ENCODE results near the gene BCL2L14.

BCL2L14 gene

DNA sequence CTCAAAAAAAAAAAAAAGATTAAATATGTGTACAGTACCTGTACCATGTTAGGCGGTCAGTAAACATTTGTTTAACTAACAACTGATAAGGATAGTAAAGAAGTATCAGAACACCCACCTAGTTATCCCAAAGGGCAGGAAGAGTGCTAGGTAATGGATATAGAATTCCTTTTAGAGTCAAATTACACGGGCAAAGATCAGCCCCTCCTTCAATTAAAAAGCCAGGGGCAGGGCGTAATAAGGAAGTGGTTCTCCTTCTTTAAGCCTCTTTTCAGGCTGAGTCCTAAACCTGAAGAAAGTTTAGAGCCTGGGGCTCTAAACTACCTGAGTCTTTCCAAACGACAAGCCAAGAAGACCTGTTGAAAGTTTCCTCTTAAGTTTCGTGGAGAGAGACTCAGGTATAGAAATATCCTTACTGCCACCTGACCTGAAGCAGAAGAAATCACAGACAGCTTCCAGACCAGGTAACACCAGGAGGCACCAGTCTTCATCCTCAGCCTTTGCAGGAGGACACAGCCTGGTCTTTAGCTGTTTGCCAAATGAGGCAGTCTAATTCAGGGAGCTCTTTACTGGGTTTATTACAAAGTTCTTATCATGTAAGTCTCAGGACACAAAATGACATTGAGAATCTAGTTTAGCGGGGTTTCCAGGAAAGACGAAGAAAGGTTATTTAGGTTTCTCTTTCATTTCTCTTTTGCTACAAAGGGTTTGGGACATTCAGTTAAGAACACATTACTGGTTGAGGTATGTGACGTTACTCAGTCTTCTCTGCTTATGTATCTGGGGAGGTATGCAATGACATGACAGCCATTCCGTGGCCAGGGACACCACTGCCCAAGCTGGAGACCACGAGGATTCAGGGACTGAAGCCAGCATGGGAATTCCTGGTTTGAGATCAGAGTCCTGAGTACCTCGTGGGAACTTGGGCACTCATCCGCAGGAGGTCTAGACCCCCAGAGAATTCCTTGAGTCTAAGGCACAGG is at the start of gene BCL2L14:
Gene BCL2L14, plus strand, starts transcription at position 266 of the 983 bp plus-strand sequence. CDS start 8,367 bp downstream, outside the sequence.
- DNase-seq: no peak

- no peak for DNase-seq
Observed at GRCh38 chr12:12022306-12022936, 48.3 kb upstream of the BCL2L14 start.

GRCh38 chr12:12023456-12023855 is 47.3 kb upstream of the BCL2L14 start:
- DNase-seq: no peak

- DNase-seq: no peak
Observed at GRCh38 chr12:12024911-12025682, 45.6 kb upstream of the BCL2L14 start.

GRCh38 chr12:12025799-12026386 is 44.8 kb upstream of the BCL2L14 start:
- DNase-seq: no peak

- no peak for DNase-seq
Observed at GRCh38 chr12:12028668-12029402, 41.9 kb upstream of the BCL2L14 start.

GRCh38 chr12:12029653-12030052 is 41.1 kb upstream of the BCL2L14 start:
- DNase-seq: no peak

GRCh38 chr12:12032260-12032791 is 38.4 kb upstream of the BCL2L14 start:
- no peak for DNase-seq

- no peak for DNase-seq
Observed at GRCh38 chr12:12032851-12033797, 37.6 kb upstream of the BCL2L14 start.

GRCh38 chr12:12033824-12034223 is 36.9 kb upstream of the BCL2L14 start:
- DNase-seq: no peak

DNA sequence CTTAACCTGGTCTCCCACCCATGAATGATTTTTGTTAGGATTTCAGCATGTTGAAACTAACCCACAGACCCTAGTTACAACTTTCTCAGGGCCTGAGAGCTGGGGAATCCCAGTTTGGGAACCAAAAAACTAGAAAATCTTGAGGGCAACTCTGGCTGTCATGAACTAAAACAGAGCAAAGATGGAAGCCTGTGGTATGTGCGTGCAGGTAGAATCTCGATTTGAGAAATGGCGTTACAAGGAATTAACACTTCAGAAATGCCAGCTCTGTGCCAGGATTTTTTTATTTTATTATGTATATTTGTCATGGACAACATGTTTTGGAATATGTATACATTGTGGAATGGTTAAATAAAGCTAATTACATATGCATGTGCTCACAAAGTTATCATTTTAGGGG is 36.4 kb upstream of the BCL2L14 start:
- DNase-seq: no peak

DNA sequence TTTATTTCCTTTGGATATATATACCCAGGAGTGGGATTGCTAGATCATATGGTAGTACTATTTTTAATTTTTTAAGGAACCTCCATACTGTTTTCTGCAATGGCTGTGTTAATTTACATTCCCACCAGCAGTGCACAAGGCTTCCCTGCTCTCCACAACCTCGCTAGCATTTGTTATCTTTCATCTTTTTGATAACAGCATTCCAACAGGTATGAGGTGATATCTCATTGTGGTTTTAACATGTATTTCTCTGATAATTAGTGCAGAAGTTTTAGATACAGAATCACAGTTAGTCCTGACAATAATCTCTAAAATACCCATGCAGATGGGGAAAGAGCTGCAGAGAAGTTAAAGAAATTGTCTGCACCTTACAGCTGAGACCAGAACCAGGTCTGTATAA is 35.5 kb upstream of the BCL2L14 start:
- no peak for DNase-seq

DNA sequence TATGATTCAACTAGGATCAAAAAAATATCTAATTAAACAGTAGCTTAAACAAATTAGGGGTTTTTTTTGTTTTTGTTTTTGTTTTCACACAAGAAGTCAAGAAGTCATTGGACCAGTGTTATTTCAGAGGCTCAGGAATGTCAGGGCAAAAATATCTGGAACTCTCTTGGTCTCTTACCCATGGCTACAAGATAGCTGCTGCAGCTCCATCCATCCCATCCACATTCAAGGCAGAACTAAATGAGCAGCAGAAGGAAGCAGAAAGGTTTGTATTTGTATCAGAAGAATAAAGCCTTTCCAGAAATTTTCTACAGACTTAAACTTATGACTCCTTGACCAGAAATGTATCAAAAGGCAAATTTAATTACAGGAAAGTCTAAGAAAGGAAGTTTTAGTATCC is 33.8 kb upstream of the BCL2L14 start:
- DNase-seq: no peak

- no peak for DNase-seq
Observed at GRCh38 chr12:12039897-12040296, 30.8 kb upstream of the BCL2L14 start.

GRCh38 chr12:12046401-12046800 is 24.3 kb upstream of the BCL2L14 start:
- DNase-seq: no peak

DNA sequence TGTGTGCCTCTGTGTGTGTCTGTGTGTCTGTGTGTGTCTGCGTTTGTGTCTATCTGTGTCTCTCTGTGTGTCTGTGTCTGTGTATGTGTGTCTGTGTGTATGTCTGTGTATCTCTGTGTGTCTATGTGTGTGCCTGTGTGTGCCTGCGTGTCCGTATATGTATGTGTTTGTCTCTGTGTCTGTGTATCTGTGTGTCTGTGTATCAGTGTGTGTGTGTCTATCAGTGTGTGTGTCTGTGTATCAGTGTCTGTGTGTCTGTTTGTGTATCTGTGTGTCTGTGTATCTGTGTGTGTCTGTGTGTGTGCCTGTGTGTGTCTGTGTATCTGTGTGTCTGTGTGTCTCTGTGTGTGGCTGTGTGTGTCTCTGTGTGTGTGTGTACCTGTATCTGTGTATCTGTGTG is 23.1 kb upstream of the BCL2L14 start:
- DNase-seq: no peak

DNA sequence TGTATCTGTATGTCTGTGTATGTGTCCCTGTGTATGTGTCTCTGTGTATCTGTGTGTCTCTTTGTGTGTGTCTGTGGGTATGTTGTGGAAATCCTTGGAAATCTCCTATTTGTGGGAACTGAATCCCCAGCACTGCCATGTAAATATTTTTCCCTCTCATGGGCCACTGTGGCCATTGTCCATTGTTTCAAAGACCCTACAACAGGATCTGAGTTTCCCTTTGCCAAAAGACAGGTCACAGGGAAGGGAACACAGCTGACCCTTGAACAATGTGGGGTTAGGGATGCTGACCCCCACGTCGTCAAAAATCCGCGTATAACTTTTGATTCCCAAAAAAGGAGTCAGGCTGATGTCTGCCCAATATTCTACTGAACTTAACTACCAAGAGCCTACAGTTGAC is 22.5 kb upstream of the BCL2L14 start:
- no peak for DNase-seq

DNA sequence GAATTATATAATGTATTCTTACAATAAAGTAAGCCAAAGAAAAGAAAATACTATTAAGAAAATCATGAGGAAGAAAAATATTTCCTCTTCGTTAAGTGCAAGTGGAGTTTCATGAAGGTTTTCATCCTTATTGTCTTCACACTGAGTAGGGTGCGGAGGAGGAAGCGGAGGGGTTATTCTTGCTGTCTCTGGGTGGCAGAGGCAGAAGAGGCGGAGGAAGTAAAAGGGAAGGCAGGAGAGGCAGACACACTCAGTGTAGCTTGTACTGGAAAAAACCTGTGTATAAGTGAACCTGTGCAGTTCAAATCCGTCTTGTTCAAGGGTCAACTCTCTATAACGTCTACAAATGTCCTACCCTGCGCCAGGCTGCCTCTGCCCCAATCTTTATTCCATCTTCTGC is 22.0 kb upstream of the BCL2L14 start:
- DNase-seq: no peak

DNA sequence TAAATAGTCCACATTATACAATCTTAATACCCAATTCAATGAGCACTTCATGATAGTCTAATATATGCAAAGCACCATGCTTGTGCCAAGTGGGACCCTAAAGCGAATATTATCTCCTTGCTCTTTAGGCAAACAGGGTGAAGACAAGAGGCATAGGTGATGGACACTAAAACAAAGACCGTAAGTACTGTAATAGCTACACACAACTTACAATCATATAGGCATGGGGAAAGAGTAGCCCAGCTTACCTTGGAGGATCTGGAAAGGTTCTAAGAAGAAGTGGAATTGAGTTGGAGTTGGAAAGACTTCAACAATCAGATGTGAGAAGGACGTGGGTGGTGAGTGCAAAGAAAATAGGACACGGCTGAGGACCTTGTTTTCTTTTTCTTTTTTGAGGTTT is 19.1 kb upstream of the BCL2L14 start:
- DNase-seq: no peak

DNA sequence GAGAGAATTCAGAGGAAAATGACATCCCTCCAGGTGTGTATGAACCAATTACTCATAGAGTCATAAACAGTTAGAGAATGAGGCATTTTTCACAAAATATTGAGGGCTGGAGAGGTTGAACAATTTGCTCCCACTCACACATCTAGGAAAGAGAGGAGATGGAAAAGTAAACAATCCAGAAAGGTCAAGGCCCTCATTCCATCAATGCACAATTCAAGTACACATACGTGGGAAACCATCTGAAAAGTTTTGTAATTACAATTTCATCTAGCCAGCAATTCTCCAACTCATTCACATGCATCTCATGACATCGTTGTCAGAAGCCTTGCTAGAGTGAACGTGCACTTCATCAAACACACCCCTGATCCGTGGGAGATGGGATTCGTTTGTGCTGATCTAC is 15.7 kb upstream of the BCL2L14 start:
- no peak for DNase-seq

- DNase-seq: no peak
Observed at GRCh38 chr12:12056951-12057350, 13.8 kb upstream of the BCL2L14 start.
